B cell (primary cell): ENCODE data around the gene C15orf39.

ENCODE experiments used
- EZH2 ChIP-seq: IDR thresholded peaks from 2 replicates; pipeline ENCODE4 v1.6.1; 2012; ENCODE audit warnings: borderline replicate concordance, low read depth, mild to moderate bottlenecking, moderate library complexity, low read length; ENCODE audit not compliant: insufficient read depth, poor library complexity, severe bottlenecking
- TF ChIP-seq, protein P1 (sequence below): fragments of 200-600 bp; IDR thresholded peaks from one replicate; pipeline ENCODE4 v1.8.0; 2022; ENCODE audit warnings: antibody characterized with exemption, mild to moderate bottlenecking

DNA sequence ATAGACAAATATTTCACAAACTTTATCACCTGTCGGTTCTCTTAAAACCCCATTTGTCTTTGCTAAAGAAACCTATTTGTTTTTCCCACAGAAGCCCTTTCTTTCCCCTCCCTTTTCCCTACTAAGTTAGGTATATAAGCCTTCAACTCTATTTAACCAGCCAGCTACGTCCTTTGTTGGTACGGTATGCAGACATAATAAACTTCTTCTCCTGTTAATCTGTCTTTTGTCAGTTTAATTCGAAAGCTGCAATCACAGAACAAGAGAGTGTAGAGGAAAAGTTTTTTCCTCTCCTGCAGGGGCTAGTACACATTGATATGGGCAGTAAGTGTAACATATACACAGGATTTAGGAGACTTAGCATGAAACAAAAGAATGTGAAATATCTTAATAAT is 21.9 kb upstream of the C15orf39 start:
- TF ChIP-seq, protein P1, sequence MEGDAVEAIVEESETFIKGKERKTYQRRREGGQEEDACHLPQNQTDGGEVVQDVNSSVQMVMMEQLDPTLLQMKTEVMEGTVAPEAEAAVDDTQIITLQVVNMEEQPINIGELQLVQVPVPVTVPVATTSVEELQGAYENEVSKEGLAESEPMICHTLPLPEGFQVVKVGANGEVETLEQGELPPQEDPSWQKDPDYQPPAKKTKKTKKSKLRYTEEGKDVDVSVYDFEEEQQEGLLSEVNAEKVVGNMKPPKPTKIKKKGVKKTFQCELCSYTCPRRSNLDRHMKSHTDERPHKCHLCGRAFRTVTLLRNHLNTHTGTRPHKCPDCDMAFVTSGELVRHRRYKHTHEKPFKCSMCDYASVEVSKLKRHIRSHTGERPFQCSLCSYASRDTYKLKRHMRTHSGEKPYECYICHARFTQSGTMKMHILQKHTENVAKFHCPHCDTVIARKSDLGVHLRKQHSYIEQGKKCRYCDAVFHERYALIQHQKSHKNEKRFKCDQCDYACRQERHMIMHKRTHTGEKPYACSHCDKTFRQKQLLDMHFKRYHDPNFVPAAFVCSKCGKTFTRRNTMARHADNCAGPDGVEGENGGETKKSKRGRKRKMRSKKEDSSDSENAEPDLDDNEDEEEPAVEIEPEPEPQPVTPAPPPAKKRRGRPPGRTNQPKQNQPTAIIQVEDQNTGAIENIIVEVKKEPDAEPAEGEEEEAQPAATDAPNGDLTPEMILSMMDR, result no peak
- TF ChIP-seq EZH2, result no peak
